ENCODE data around the gene VWA3B.

The VWA3B gene

GRCh38 chr2:98181346-98181745, 94.4 kb downstream of the VWA3B start:
- DNase-seq, result no peak

DNA sequence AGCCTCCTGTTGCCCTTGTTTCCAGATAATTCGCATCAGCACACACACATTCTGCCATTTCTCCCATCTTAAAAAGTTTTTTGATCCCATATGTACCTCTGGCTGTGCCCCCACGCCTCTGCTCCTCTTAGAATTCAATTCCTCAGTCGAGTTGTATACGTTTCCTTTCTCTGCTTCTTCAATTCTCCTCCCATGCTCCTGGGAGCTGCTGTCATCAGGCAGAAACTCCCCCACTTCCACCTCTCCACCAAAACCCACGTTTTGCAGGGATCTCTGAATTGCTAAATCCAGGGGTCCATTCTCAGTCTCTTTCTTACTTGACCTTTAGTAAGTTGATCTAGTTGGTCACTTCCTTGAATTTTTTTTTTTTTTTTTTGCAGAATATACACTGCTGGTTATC, 98.8 kb downstream of the VWA3B start:
- DNase-seq, result no peak

GRCh38 chr2:98187194-98187593, 100.2 kb downstream of the VWA3B start:
- DNase-seq, result no peak

GRCh38 chr2:98188351-98189046, 101.5 kb downstream of the VWA3B start:
- DNase-seq, result no peak

GRCh38 chr2:98191883-98192282, 104.9 kb downstream of the VWA3B start:
- DNase-seq, result no peak

GRCh38 chr2:98201576-98201975, 114.6 kb downstream of the VWA3B start:
- no peak for DNase-seq

- no peak for DNase-seq
Observed at GRCh38 chr2:98205889-98206288, 118.9 kb downstream of the VWA3B start.

DNA sequence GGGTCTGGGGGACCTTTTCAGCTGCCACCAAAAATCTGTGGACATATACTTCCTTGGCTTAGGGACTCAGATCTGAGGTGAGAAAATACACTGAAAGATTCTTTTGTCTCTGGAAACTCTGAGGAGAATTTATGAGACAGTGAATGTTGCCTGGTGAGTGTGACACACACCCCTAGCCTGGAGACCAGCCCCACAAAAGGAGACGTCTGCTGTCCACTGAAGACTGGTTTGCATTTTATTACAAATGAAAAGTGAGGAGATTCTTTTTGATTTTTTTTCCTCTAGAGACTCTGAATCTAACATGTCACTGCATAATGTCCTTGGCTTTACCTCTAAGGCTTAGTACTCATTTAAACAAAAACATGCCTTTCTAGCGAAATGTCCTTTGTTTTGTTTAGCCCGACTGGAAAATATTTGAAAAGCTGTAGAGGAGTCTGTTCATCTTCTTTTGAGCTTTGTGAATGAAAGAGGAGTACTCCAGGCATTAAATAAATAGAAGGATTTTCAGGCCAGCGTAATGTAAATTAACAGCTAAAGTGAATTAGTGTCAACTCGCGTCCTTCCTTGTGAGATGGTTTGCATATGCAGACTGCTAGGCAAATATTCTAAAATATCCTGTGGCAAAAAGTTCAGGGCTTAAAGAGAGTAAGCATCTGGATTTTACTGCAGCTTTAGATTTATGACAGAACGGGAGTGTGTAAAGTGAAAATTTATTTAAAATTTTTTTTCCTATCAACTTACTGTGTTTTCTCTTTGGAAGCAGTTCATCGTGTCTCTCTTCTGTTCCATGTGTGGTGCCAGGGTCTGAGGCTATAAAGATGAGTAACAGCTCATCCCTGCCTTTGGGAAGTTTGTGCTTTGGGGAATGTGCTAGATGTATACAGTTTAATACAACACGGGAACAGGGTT, 125.4 kb downstream of the VWA3B start:
- DNase-seq, result no peak

DNA sequence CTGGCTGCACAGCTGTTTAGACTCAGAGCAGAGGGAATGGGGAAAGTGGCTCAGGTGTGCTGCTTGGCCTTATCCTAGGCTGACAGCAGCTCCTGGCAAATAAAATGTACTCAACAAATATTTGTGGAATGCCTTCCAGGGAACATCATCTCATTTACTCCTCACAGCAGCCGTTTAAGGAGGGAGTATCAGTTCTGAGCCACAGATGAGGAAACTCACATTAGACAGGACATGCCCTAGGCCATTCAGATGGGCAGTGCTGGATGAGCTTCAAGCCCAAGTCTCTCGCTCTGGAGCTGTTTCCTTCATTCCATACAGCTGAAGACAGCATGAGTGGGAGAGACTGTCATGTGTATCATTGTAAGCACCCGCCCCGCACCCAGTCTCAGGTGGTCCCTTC, 129.6 kb downstream of the VWA3B start:
- DNase-seq, result no peak

- no peak for DNase-seq
Observed at GRCh38 chr2:98219152-98219551, 132.2 kb downstream of the VWA3B start.

DNA sequence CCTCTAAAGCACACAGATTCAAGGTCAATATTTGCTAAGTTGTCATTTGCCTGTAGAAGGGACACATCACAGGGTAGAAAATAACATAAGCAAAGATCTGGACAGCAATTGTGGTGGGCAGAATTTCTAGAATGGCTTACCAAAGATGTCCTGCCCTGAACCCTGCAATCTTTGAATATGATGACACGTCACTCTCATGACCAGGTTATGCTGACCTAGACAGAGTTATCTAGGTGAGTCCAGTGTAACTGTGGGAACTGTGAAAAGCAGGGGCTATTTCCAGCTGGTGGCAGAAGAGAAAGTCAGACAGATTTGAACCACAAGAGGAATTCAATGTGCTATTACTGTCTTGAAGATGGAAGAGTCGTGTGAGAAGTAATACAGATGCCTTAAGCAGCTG, 147.0 kb downstream of the VWA3B start:
- no peak for DNase-seq

DNA sequence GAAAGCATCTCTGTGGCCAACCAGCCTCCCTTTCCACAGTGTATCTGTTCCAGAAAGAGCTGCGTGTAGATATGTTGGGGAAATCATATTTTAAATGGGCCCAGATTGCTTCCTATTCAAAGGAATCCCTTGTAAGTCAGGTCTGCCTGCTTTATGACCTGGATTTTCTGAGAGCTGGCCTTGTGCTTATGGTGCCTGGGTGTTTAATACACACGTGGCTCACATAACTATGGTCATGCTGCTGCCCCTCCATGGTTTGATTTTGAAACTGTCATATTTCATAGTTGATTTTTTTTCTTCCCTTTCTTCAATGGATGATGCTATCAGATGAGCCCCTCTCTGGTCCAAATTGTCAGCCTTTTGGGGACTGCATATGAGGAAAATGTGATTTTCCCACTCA, 147.8 kb downstream of the VWA3B start:
- DNase-seq, result no peak

GRCh38 chr2:98236935-98237334, 150.0 kb downstream of the VWA3B start:
- DNase-seq, result no peak

DNA sequence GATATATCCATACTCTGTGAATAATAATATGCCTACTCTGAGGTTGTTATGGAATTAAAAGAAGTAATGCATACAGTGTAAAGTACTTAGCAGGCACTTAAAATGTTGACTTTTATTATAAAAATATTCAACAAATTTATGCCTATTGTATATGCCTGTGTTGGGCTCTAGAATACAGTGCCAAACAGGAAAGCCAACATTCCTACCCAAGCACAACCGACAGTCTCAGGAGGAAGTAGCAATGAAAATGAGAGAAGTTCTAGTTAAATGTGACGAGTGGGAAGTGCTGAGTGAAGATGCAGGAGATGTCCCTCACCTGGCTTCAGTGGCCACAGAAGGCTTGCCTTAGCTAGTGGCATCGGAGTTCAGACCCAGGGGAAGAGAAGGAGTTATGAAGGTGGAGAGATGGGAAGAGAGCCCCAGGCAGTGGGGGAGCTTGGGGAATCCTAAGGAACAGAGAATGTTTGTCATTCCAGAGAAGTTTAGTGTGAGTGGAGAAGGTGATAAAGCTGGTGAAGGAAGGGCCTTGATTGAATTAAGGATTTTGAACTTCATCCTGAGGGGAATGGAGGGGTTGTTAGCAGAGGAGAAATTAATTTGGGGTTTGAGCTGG, 153.9 kb downstream of the VWA3B start:
- DNase-seq, result no peak

DNA sequence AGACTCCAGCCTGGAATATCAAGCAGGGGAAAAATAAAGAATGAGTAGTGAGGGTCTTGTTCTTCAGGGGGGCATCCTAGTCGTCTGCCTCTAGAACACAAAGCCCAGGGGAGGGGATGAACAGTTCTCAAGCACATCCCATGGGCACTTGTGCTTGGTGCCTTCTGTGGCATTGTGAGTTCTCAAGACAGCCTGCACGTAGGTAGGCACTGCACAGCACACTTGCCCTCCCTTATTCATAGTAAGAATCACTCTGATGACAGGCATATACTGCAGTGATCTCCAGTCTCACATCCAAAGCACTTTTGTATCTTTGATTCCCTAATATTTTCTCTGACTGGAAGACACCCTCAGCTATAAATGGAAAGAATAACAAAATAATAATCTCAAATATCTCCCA, 154.6 kb downstream of the VWA3B start:
- no peak for DNase-seq

DNA sequence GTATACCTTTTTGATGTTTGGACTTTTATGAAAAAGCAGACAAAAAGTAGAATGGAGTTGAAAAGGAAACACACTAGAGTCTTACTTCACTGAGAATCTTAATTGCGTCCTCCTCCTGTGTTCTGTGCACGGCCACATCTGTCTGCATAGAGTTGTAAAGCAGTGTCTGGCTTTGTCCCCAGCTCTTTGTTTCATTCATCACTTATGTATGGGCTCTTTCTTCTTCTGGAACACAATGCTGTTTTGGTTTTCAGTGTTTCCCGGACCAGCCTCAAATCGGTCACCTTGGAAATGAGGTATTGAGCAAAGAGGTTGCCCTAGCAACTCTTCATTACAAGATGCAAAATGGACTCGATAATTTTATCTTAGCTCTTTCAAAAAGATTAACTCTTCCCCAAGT, 155.0 kb downstream of the VWA3B start:
- DNase-seq, result no peak

GRCh38 chr2:98245491-98245890, 158.5 kb downstream of the VWA3B start:
- DNase-seq, result no peak

DNA sequence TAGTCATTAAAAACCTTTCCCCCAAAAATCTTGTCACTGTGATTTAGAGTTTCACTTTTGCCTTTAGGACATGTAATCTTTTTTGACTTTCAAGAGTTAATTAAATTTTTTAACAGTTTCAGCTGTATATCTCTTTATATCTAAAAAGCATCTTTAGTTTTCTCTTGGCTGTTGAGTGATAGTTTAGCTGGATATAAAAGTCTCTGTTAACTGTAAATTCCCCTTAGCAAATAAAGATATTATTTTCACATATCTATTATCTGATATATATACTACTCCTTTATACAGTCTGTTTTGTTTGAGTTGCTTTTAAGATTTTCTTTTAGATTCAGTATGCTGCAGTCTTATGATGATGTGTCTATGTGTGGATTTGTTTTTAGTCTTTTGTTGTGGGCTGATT, 160.4 kb downstream of the VWA3B start:
- no peak for DNase-seq

DNA sequence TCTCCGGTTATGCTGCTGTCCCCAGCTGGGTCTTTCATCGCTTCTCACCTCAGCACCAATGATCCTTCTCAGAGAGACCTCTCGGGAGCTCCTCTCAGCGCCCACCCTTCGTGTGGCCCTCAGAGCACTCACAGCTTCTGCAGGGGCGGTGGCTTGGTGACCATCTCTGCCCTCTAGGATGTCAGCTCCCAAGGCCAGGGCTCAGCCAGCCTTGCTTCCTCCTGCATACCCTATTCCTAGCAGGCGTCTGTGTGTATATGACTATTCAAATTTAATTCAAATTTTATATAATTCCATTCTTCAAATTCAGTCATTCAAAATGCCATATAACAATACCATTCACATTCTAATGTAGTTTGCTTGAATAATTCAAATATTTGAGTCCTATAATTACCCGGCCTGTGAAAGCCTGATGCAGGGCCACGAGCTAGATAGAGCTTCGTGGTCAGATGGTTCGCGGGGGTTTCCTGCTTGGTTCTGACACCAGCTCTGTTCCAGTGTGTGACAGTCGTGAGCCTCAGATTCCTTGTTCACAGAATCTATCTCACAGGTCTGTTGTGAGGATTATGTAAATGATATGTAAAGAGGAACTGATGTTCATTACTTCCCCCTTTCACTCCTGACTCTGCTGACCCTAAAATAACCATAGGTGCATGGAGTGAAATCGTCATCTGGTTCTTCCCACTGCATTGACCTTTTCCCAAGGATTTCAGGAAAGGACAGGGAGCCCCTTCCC, 165.2 kb downstream of the VWA3B start:
- DNase-seq, result no peak

DNA sequence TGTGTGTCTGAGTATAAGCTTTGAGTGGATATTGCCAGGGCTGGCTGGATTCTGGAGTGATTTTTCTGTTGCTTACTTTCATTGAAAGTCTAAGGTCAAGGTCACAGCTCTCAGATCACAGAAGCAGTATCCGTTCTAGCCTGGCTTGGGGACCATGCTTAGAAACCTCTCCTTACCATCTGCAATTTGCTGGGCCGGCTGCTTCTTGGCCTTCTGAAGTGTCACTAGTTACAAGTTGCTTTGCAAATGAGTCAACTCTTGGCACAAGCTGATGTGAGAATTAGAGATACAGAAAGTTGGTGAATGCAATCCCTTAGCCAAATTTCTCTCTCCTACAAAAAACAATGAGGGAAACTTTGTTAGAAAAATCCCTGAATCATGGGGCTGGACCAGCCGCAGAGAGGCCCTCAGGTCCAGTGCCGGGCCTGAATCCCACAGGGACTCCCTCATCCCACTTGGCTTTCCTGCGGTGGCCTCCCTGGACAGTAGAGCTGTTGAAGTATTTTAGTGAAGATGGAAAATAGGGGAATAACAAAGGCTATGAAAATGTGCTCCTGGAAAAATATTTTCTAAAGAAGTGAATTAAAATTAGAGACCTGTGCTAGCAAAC, 166.6 kb downstream of the VWA3B start:
- no peak for DNase-seq

GRCh38 chr2:98254504-98255059, 167.6 kb downstream of the VWA3B start:
- no peak for DNase-seq

- no peak for DNase-seq
Observed at GRCh38 chr2:98258906-98259305, 171.9 kb downstream of the VWA3B start.
